Liver (tissue), 9 donors: ENCODE results near the gene LURAP1L. TPM values are rescaled to one million over a fixed set of nuclear protein-coding genes. Genes with fewer than 3 reads are reported as not detected.

Experiments used
- DNase-seq: peaks from one replicate; pipeline ENCODE4 v3.0.0-alpha.2; 2017; ENCODE audit warnings: low spot score
- H3K27ac ChIP-seq, 2 donors: one replicate each; pipeline ENCODE4 v1.7.0; 2013; ENCODE audit warnings: inconsistent platforms in 2 of 2, low read length in 2 of 2, control low read depth in 1 of 2, low read depth in 1 of 2, mild to moderate bottlenecking in 1 of 2
- H3K27me3 ChIP-seq, 4 donors: one replicate each; pipeline versions ENCODE4 v1.6.1 to v1.7.0; 2013; ENCODE audit warnings: low read length in 3 of 4, inconsistent platforms in 1 of 4, mild to moderate bottlenecking in 1 of 4, moderate library complexity in 1 of 4; ENCODE audit not compliant: control insufficient read depth in 4 of 4, insufficient read depth in 4 of 4
- H3K36me3 ChIP-seq, 4 donors: one replicate each; pipeline versions ENCODE4 v1.6.1 to v1.7.0; 2013; ENCODE audit warnings: low read length in 3 of 4, mild to moderate bottlenecking in 3 of 4, low read depth in 1 of 4, moderate library complexity in 1 of 4; ENCODE audit not compliant: control insufficient read depth in 4 of 4, insufficient read depth in 3 of 4
- H3K4me1 ChIP-seq, 4 donors: one replicate each; pipeline versions ENCODE4 v1.6.1 to v1.7.0; 2013; ENCODE audit warnings: low read length in 3 of 4, mild to moderate bottlenecking in 3 of 4, moderate library complexity in 1 of 4; ENCODE audit not compliant: control insufficient read depth in 4 of 4, insufficient read depth in 4 of 4
- H3K4me3 ChIP-seq, 3 donors: one replicate each; pipeline versions ENCODE4 v1.6.1 to v1.7.0; 2013; ENCODE audit warnings: low read length in 3 of 3, control low read depth in 1 of 3, low read depth in 1 of 3, mild to moderate bottlenecking in 1 of 3
- H3K9ac ChIP-seq, 2 donors: one replicate each; pipeline ENCODE4 v1.7.0; 2013; ENCODE audit warnings: low read length in 2 of 2, mild to moderate bottlenecking in 2 of 2, moderate library complexity in 2 of 2, control low read depth in 1 of 2, low read depth in 1 of 2
- H3K9me3 ChIP-seq, 4 donors: one replicate each; pipeline versions ENCODE4 v1.6.1 to v1.7.0; 2013; ENCODE audit warnings: low read length in 3 of 4; ENCODE audit not compliant: control insufficient read depth in 4 of 4
- ATF3 ChIP-seq: IDR thresholded peaks from 2 replicates; pipeline ENCODE4 v1.6.1; 2016; ENCODE audit warnings: antibody characterized with exemption
- CTCF ChIP-seq: fragments of 150-350 bp; IDR thresholded peaks from 2 replicates; pipeline ENCODE4 v1.5.1; 2017; ENCODE audit warnings: improper control_type of control experiment, low read depth, low read length; ENCODE audit not compliant: missing input control
- EGR1 ChIP-seq, 2 donors: IDR thresholded peaks; 2 replicates each; pipeline ENCODE4 v1.6.1; 2016 to 2018; ENCODE audit warnings: antibody characterized with exemption in 2 of 2, low read depth in 2 of 2
- FOXA1 ChIP-seq: IDR thresholded peaks from 2 replicates; pipeline ENCODE4 v1.6.1; 2016; ENCODE audit warnings: antibody characterized with exemption
- FOXA2 ChIP-seq: IDR thresholded peaks from 2 replicates; pipeline ENCODE4 v1.6.1; 2016; ENCODE audit warnings: antibody characterized with exemption
- GABPA ChIP-seq, 2 donors: IDR thresholded peaks in 1 of 2; conservative IDR thresholded peaks in 1 of 2; 2 replicates each; pipeline ENCODE4 v1.6.1; 2016; ENCODE audit warnings: antibody characterized with exemption in 2 of 2, mild to moderate bottlenecking in 1 of 2, moderate library complexity in 1 of 2
- HNF4A ChIP-seq, 2 donors: conservative IDR thresholded peaks; 2 replicates each; pipeline ENCODE4 v1.6.1; 2016; ENCODE audit warnings: antibody characterized with exemption in 2 of 2, mild to moderate bottlenecking in 2 of 2
- HNF4G ChIP-seq: IDR thresholded peaks from 2 replicates; pipeline ENCODE4 v1.6.1; 2016; ENCODE audit warnings: antibody characterized with exemption
- JUND ChIP-seq, 2 donors: IDR thresholded peaks; 2 replicates each; pipeline ENCODE4 v1.6.1; 2016; ENCODE audit warnings: antibody characterized with exemption in 2 of 2
- MAX ChIP-seq: IDR thresholded peaks from 2 replicates; pipeline ENCODE4 v1.6.1; 2016; ENCODE audit warnings: antibody characterized with exemption
- NR2F2 ChIP-seq: IDR thresholded peaks from 2 replicates; pipeline ENCODE4 v1.6.1; 2016; ENCODE audit warnings: antibody characterized with exemption
- RAD21 ChIP-seq, 2 donors: IDR thresholded peaks; 2 replicates each; pipeline ENCODE4 v1.6.1; 2016; ENCODE audit warnings: antibody characterized with exemption in 2 of 2, mild to moderate bottlenecking in 2 of 2
- REST ChIP-seq: IDR thresholded peaks from 2 replicates; pipeline ENCODE4 v1.6.1; 2016; ENCODE audit warnings: antibody characterized with exemption, mild to moderate bottlenecking
- RXRA ChIP-seq, 2 donors: IDR thresholded peaks; 2 replicates each; pipeline ENCODE4 v1.6.1; 2017 to 2018; ENCODE audit warnings: antibody characterized with exemption in 2 of 2, mild to moderate bottlenecking in 1 of 2
- SP1 ChIP-seq: IDR thresholded peaks from 2 replicates; pipeline ENCODE4 v1.6.1; 2018; ENCODE audit warnings: antibody characterized with exemption, mild to moderate bottlenecking
- TAF1 ChIP-seq: conservative IDR thresholded peaks from 2 replicates; pipeline ENCODE4 v1.6.1; 2016; ENCODE audit warnings: antibody characterized with exemption, mild to moderate bottlenecking
- YY1 ChIP-seq: IDR thresholded peaks from 2 replicates; pipeline ENCODE4 v1.6.1; 2016; ENCODE audit warnings: antibody characterized with exemption, mild to moderate bottlenecking
- ZBTB33 ChIP-seq: IDR thresholded peaks from 2 replicates; pipeline ENCODE4 v1.6.1; 2016; ENCODE audit warnings: antibody characterized with exemption
- WGBS: extraction: QIAGEN DNeasy Blood & Tissue Kit; methylation state at CpG from one replicate; pipeline ENCODE4 v1.1.7; 2013; 5-methylcytosine and 5-hydroxymethylcytosine counted together
- polyA plus RNA-seq, 2 donors: library from polyadenylated mRNA; stranded (reverse) in 1 of 2; unstranded in 1 of 2; fragments of 200-250 nt in 1 of 2; fragments of >200 nt in 1 of 2; fragmentation: Nextera tagmentation in 1 of 2; extraction: Ambion mirVana in 1 of 2; gene quantifications; one replicate each; pipeline versions ENCODE4 v1.2.1 to v1.2.3, GENCODE V29; 2013 to 2015
- total RNA-seq, 2 donors: library from RNA; depleted of rRNA; stranded (reverse); fragments of >200 nt; gene quantifications; one replicate each; pipeline ENCODE4 v1.2.3, GENCODE V29; 2014
- donor health status: healthy.
- donor health status: healthy.
- donor health status: healthy.
- donor health status: healthy.
- donor health status: healthy.

LURAP1L gene
- total and polyA plus RNA-seq, 4 donors: 4.2 to 18.6 (median 8.9) TPM

GRCh38 chr9:12732971-12733370 is 41.8 kb upstream of the LURAP1L start:
- Histone ChIP-seq H3K9me3 (peaks cover 0 to 5% (median under 1%) of the 10 kb centered on the region in 4 donors), H3K27me3 (no peaks in the 10 kb centered on the region), H3K27ac (no peak overlapping the region), H3K4me3 (no peak overlapping the region), H3K9ac (no peak overlapping the region), H3K36me3 (no peaks in the 10 kb centered on the region), H3K4me1 (no peaks in the 10 kb centered on the region)
- TF ChIP-seq TAF1 (no peak), ATF3 (no peak), HNF4G (no peak), ZBTB33 (no peak), RXRA (IDR thresholded peaks at IDR 0.05) (no peak), RAD21 (IDR thresholded peaks at IDR 0.05) (no peak), SP1 (no peak), CTCF (no peak), EGR1 (IDR thresholded peaks at IDR 0.05; ENCODE audit: low read depth in 2 of 2) (no peak), GABPA (IDR thresholded peaks at IDR 0.05 in 1 of 2, conservative IDR thresholded peaks at IDR 0.05 in 1 of 2) (no peak), YY1 (no peak), FOXA2 (no peak), REST (no peak), HNF4A (conservative IDR thresholded peaks at IDR 0.05) (no peak), MAX (no peak), JUND (IDR thresholded peaks at IDR 0.05) (no peak), NR2F2 (no peak), FOXA1 (no peak)
- no peak for DNase-seq
- 75% methylated on average over 3 of the region's 3 CpGs for WGBS
